SHP77 treated with DMSO at 0.1 percent for 48 hours (cell line): ENCODE measurements around the gene MFN2.
"Not testable (repeated sequence)": the region's sequence is repeated elsewhere in the genome, so short reads cannot be mapped to it uniquely, and the experiment has no call there.

Experiments used
- DNase-seq: peaks from one replicate; lab custom pipeline; 2025; lab: John Stamatoyannopoulos, UW

The MFN2 gene

DNA sequence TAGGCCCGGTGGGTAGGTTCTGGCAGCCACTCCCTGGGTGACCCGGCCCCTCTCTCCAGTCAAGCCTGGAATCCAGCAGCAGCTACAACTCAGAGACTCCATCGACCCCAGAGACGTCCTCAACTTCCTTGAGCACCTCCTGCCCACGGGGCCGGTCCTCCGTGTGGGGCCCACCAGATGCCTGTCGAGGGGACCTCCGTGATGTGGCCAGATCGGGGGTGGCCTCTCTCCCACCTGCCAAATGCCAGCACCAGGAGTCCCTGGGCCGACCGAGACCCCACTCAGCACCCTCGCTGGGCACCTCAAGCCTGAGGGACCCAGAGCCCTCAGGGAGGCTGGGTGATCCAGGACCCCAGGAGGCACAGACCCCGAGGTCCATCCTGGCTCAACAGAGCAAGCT, 41.8 kb downstream of the MFN2 start:
- DNase-seq = no peak

DNA sequence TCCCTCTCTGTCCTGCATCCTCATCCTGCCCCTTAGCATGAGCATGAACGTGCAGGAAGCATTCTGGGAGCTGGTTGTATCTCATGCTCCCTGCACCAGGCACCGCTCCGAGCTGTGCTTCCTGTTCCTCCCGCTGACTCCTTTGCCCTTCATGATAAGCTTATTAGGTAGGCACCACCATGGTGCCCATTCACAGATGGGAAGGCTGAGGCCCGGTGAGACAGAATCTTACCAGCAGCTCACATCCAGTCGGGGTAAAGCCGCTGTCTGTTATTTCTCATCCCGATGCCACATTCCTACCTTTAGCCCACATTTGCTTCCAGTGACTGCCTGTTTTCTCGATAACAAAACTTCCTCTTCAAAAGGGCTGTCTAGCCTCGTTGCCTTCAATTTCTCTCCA, 46.3 kb downstream of the MFN2 start:
- no peak for DNase-seq

DNA sequence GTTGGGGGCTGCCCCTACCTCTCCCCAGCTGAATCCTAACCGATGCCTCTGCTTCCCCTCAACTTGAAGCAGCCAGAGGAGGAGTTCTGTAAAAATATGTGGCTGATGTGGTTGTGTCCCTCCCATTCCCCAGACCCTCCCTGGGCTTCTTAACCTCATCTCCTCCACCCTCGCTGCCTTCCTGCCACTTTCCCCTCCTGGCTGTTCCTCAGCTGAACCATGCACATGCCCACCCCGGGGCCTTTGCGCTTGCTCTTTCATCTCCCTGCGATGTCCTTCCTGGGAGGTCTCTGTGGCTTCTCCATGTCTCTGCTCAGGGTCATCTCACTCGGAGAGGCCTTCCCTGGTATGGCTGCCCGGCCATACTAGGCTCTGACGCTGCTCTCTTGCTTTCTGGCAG, 48.0 kb downstream of the MFN2 start:
- no peak for DNase-seq

DNA sequence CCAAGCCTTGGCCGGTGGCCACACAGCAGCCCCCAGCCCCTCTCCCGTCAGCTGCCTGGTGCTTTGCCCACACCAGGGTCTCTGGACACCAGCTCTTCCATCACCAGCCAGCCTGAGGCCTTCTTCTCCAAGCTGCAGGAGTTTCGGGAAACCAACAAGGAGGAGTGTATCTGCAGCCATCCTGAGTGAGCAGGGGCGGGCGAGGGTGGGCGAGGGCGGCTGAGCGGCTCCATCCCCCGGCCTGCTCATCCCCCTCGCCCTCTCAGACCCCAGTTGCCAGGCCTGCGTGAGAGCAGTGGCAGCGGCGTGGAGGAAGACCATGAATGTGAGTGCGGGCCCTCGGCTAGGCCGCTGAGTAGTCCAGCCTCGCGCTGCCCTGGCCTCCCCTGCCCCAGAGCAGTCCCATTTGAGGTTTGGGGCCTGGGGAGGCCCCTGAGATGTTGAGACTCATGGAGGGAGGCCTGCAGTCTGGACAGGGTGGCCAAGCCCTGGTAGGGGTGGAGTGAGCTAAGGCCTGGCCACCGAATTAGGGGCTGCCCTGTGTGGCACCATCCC, 48.8 kb downstream of the MFN2 start:
- no peak for DNase-seq

DNA sequence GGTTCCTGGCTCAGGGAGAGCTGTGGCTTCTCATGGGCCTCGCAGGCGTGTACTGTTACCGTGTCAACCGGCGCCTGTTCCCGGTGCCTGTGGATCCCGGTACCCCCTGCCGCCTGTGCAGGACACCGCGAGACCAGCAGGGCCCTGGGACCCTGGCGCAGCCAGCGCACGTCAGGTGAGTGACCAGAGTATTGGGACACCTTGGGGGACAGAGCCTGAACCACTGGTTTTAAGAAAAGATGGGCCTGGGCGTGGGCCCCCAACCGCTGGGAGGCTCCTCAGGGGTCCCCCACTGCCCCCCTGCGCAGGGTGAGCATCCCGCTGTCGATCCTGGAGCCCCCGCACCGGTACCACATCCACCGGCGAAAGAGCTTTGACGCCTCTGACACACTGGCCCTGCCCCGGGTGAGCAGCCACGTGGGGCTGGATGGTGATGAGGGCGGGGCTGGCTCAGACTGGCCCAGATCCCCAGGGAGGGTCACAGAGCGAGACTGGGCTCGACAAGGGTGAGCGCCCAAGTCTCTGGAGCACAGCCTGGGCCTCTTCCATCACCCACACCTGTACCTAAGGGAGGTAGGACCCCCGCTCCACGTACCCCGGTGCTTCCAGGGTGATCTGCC, 49.6 kb downstream of the MFN2 start:
- no peak for DNase-seq

DNA sequence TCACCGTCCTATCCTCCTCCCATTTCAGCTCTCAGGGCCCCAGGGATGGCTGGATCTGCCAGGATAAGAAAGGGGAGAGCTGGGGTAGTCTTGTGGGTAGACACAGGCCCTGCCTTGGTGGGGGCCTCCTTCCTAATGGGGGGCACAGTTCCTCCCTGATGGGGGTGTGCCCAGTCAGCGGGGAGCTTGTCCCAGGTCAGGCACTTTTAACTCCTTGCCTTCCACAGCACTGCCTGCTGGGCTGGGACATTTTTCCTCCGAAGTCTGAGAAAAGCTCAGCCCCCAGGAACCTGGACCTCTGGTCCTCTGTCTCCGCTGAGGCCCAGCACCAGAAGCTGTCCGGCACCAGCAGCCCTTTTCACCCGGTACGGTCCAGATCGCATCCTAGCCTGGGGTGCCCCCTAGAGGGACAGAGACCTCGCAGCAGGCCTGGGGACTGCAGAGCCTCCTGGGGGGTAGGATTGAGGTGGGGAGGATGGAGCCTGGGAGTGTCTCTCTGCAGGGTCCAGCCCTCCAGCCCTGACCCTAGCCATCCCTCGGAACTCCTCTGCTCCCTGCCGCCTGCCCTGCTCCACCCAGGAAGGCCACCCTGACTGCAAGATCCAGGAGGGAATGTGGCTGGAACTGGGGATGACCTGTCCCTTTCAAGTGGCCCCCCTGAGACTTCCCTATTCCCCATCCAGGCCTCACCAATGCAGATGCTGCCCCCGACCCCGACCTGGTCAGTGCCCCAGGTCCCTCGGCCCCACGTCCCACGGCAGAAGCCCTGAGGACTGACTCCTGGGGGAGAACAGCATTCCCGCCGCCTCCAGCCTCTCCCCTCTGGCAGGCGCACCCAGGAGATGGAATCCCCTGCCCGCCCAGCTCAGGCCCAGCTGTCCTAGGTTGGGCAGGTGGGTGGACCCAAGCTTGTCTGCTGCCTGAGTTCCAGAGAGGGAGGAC, 51.1 kb downstream of the MFN2 start:
- no peak for DNase-seq

DNA sequence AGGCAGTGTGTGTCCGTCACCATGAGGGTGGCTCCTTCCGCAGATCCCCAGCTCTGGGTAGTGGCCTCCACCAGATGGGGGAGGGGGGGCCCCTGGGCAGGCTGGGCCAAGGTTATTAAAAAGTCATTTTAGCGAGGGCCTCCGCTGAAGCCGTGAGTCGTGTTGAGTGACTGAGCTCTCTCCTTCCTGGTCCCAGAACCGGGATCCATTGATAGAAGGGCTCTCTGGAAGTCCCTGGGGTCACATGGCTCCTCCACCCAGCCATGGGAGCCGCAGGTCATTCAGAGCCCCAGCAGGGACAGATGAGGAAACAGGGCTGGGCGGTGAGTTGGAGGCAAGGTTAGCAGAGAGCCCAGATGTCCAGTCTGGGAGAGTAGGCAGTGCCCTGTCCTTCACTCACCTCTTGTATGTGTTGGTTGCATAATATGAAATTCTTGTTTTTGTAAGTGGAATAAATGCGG, 51.9 kb downstream of the MFN2 start:
- no peak for DNase-seq

DNA sequence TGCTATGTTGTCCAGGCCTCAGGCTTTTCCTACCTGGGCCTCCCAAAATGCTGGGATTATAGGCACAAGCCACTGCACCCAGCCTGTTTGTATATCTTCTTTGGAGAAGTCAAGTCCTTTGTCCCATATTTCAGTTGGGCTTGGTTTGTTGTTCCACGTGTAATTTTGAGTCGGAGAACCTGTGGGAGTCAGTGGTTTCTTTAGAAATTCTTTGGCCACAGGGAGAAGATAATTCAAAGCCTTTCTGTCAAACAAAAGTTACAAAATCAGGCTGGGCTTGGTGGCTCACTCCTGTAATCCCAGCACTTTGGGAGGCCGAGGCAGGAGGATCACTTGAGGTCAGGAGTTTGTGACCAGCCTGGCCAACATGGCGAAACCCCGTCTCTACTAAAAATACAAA, 53.2 kb downstream of the MFN2 start:
- not testable (repeated sequence) for DNase-seq

DNA sequence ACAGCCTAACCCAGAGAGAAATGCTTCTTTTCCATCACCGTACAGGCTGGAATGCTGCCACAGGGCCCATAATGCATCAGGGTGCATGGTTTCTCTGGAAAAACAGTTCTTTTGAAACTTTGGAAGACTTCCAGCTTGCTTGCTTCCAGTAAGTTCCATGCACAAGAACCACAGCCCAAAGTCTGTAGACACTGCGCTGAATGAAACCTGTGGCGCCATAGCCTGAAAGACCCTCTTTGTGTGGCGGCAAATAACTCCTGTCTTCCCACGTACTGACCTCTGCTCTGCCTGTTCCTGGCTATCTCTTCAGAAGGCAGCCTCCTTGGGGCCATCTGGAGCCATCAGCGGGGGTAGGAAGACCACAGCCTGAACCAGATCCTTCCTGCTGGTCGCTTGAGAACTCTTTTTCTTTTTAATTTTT, 54.1 kb downstream of the MFN2 start:
- DNase-seq = no peak

DNA sequence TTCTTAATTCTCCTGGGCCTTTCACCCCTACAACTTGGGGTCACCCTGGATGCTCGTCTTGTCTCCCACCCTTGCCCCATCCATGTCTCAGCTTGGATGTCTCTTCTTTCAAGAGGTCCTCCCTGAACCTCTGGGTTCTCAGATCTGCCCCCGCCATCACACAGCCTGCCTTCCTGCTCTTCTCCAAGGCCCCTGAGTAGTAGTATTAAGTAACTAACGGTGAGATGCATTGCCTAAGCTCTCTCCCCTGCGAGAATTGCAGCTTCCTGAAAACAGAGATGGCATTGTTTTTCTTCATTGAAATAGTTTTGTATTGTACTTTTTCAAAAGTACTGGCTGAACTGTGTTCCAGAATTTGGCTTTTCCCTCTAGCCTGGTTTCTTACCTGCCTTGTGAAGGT, 55.1 kb downstream of the MFN2 start:
- DNase-seq = no peak

DNA sequence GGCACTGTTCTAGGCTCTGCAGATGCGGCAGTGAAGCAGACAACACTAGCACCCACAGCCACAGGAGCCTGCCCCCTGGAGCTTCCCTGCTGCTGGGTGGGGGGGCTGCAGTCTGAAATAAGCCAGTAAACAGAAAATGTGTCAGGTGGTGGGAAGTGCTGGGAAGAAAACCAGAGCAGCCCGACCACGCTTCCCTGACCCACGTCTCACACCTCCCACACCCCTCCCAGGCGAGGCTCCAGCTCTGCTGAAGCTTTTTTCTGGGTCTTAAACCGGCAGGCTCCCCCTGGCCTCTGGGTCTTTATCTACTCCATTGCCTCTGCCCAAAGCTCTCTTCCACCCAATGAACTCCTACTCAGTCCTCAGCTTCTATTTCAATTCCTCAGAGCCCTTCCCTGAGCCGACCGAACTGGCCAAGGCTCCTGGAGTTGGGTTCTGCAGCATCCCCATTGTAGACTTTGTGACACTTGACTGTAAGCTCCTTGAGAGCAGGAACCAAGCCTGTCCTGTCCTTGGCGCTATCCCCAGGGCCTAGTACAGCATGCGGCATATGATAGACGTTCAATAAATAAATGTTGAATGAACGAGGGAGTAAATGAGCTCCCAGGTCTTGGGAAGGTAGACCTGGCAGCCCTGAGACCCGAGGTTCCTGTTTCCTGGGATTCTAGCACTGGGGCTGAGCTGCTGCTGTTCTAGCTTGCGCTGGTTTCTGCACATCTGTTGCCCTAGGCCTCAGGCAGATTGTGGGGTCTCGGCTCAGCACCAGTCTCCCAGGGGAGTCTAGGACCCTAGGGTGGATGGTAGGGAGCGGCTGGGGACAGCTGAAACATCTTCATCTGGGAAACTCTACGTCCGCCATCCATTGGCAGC, 57.5 kb downstream of the MFN2 start:
- no peak for DNase-seq

DNA sequence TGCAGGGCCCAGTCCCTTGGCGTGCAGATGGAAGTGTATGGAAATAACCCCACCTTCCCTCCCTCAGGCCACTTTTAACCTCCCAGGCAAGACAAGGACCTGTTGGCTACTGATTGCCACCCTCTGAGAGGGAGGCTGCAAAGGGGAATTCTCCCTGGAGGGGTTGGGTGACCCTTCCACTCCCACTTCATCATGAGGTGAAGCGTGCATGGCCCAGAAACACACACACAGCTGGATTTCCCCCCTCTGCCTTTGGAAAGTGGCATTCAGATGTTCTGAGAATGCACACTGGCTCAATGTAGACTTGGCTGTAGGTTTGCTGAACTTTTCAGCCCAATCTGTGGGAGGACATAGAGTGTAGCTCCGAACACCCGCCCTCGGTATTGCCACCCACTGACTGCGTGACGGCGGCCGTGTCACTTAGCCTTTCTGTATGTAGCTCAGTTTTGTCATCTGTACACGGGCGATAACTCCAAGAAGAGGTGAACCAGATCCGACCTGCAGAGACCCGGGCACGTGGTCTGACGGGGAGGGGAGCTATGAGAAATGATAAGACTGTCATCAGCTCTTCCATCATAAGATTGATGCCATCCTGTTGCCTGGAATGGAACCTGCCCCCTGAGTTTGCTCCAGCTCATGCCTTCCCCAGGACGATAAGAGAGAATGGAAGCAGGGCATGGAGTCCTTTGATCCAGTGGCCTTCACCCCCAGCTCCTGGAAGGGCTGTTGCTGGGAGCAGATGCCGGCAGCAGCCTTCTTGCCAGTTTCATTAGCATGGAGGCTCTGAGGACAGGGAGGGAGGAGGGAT, 58.3 kb downstream of the MFN2 start:
- no peak for DNase-seq

DNA sequence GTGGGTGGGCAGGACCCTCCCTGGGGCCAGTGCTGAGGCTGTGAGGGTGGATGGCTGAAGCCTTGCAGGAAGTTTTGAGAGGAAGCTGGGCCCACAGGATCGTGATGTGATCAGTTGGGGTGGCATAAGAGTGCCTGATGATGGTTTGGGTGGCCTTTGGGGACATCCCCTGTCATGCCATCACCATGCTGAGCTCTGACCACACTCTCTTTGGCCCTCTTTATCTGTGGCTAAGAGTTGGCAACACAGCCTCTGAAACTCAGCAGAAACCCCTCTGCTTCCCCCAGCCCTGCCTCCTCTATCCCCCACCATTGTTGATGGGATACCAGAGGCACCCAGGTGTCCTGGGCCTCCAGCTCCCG, 58.9 kb downstream of the MFN2 start:
- no peak for DNase-seq

DNA sequence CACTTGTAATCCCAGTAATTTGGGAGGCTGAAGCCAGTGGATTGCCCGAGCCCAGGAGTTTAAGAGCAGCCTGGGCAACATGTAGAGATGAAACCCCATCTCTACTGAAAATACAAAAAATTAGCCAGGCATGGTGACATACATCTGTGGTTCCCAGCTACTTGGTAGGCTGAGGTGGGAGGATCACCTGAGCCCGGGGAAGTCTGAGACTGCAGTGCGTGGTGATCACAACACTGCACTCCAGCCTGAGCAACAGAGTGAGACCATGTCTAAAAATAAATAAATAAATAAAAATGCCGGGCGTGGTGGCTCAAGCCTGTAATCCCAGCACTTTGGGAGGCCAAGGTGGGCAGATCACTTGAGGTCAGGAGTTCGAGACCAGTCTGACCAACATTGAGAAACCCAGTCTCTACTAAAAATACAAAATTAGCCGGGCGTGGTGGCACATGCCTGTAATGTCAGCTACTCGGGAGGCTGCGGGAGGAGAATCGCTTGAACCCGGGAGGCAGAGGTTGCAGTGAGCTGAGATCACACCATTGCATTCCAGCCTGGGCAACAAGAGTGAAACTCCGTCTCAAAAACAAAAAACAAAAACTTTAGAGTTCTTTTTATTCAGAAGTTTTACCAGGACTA, 59.7 kb downstream of the MFN2 start:
- not testable (repeated sequence) for DNase-seq

DNA sequence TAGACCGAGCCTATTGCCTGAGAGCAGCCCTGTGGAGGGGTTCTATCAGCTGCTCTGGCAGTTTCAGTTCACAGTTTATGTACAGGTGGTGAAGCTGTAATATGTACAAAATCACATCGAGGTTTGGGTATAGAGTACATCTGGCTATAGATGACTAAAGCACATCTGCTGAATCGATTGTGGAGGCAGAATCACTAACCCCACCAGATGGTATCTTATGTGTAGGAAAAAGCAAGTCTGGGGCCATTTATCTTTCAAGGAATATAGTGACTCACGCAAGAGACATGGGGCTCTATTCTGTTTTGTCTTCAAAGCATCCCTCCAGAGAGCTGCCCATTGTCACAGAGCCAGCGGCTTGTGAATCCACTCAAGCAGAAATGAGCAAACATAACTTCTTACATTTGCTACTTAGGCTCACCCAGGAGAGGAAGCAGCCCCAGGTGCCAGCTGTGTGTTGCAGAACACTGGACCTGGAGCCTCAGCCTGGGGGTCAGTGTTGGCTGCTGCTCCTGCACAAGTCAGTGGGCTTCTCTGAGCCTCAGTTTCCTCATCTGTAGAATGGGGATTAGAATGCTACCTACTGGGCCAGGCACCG, 60.3 kb downstream of the MFN2 start:
- no peak for DNase-seq

DNA sequence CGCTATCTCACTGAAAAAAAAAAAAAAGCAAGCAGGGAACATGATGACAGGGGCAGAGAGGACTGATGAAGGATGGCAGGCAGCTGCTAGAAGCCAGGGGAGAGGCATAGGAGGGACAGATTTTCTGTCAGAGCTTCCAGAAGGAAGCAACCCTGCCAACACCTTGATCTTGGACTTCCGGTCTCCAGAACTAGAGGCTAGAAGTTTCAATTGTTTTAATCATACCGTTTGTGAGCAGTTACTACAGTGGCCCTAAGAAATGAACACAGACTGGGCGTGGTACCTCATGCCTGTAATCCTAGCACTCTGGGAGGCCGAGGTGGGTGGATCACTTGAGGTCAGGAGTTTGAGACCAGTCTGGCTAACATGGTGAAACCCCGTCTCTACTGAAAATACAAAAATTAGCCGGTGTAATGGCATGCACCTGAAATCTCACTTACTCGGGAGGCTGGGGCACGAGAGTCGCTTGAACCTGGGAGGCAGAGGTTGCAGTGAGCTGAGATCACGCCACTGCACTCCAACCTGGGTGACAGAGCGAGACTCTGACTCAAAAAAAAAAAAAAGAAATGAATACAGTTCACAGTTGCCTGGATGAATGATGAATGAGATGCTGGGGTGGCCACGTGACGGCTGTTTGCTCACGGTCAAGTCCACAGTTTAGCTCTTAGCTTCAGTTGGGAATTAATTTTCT, 64.1 kb downstream of the MFN2 start:
- not testable (repeated sequence) for DNase-seq

DNA sequence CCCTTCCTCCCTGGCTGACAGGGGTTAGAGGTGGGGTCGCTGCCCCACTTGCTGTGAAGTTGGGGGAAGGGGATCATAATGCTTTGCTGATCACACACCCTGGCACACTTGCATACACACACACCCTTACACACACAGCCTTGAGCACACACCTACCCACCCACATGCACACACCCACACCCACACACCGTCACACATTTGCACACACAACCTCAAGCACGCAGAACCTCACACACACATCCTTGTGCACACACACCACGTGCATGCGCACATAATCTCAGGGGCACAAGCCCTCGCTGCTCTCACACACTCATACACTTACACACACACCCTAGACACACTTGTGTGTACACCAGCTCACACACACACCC, 66.5 kb downstream of the MFN2 start:
- no peak for DNase-seq

DNA sequence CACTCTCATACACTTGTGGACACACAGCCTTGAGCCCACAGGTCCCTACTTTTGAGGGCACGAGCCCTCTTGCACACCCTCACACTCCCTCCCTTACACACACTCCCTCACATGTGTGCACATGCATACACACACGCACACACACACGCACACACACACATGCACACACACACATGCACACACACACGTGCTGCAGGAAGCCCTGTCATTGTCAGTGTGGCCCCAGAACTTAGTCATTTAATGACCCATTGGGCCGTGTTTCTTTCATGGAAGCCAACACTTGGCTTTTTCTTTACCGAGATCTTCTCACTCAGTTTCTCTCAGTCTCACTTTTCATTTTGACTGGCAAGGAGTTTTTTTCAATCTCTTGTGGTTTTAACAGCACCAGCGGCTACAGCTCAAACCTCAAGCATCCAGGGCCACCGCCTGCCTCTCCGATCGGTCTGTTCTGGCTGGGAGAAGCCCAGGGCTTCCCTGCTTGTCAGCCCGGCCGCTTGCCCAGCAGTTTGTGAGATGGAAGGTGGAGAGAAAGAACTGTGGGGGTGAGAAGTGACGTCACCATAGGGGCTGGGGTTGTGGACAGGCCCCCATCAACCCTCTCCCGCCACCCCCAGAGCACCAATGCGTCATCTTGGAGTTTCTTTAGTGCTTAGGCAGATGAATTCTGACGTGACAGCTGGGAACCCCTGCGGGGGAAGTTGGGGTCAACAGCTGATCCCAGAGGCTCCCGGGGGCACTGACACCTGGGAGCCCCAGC, 67.1 kb downstream of the MFN2 start:
- DNase-seq = no peak

DNA sequence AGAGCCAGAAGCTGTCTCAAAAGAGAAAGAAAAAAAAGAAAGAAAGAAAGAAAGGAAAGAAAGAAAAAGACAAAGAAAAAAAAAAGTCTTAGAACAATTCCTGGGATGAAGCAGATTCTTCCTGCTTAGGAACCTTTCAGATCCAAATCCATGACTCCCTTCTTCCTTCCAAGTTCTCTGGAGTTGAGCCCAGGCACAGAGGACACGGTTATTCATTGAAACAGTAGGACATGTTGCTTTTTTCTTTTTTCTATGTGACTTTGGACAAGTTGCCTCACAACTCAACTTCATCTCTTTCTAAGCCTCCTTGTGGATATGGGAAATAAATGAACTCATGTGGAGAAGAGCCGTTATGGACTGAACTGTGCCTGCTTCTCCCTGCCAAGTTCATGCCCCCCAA, 68.1 kb downstream of the MFN2 start:
- no peak for DNase-seq
